Thoracic aorta (tissue), 2 donors: ENCODE results near the gene GSTT2B. TPM values are rescaled to one million over a fixed set of nuclear protein-coding genes. Genes with fewer than 3 reads are reported as not detected.

Experiments used
- ATAC-seq: fragments of 150-250 bp; one replicate; pipeline ENCODE4 v1.8.0; 2017; ENCODE audit warnings: low read depth; ENCODE audit not compliant: insufficient number of reproducible peaks, low FRiP score
- DNase-seq: peaks from one replicate; pipeline ENCODE4 v3.0.0-alpha.2; 2020; ENCODE audit warnings: low spot score
- H3K27ac ChIP-seq, 2 donors: fragments of 200-600 bp; sonication (generic); 1 replicate in 1 of 2; 2 replicates in 1 of 2; pipeline ENCODE4 v1.5.1; 2016; ENCODE audit warnings: mild to moderate bottlenecking in 2 of 2, moderate library complexity in 2 of 2
- H3K27me3 ChIP-seq: fragments of 200-600 bp; sonication (generic); replicated peaks from 2 replicates; pipeline ENCODE4 v1.6.0; 2016; ENCODE audit warnings: mild to moderate bottlenecking; ENCODE audit not compliant: insufficient read depth
- H3K36me3 ChIP-seq: fragments of 200-600 bp; sonication (generic); one replicate; pipeline ENCODE4 v1.5.1; 2016
- H3K4me1 ChIP-seq, 2 donors: fragments of 200-600 bp; sonication (generic); 1 replicate in 1 of 2; 2 replicates in 1 of 2; pipeline versions ENCODE4 v1.5.1 to v1.6.0; 2016; ENCODE audit warnings: low read depth in 2 of 2, mild to moderate bottlenecking in 1 of 2; ENCODE audit not compliant: control insufficient read depth in 1 of 2
- H3K4me3 ChIP-seq: fragments of 200-600 bp; sonication (generic); 2 replicates; pipeline ENCODE4 v1.5.1; 2016; ENCODE audit warnings: mild to moderate bottlenecking
- H3K9me3 ChIP-seq: fragments of 200-600 bp; sonication (generic); 2 replicates; pipeline ENCODE4 v1.5.1; 2016
- total RNA-seq, 2 donors: library from RNA; depleted of rRNA; stranded (reverse); fragments of >200 nt; gene quantifications; one replicate each; pipeline versions ENCODE4 v1.1.0 to v1.2.3, GENCODE V29; 2016
- TF ChIP-seq, protein P1 (sequence below): fragments of 200-600 bp; sonication (generic); IDR thresholded peaks from one replicate; pipeline ENCODE4 v1.5.1; 2019; ENCODE audit warnings: antibody characterized with exemption

GSTT2B gene
- total RNA-seq, 2 donors from 2014 or later: 3.6 TPM; not detected in 1

DNA sequence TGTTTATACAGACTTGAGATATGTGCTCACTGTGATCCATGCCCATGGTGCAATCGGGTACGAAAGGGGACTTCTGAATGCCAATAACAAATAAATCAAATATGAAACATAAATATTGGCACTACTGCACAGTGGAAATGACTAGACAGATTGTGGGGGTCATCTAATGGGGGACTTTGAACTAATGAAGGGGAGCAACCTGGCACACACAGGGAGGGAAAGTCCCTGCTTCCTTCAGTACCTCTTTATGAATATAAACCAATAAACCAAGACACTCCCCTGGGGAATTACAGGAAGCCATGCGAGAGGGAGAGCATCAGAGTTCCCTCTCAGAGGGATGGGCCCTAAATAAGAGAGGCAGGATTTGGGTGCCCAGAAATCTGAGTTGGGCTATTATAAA is 45.7 kb downstream of the GSTT2B start:
- Histone ChIP-seq H3K4me1 (peaks cover 7 to 14% of the 10 kb centered on the region in 2 donors), H3K4me3 (no peak overlapping the region), H3K27me3 (no peaks in the 10 kb centered on the region), H3K36me3 (no peaks in the 10 kb centered on the region), H3K9me3 (no peaks in the 10 kb centered on the region), H3K27ac (peak overlapping the region in 1 of 2 donors; percentile 67)
- no peak for DNase-seq
- TF ChIP-seq, protein P1, sequence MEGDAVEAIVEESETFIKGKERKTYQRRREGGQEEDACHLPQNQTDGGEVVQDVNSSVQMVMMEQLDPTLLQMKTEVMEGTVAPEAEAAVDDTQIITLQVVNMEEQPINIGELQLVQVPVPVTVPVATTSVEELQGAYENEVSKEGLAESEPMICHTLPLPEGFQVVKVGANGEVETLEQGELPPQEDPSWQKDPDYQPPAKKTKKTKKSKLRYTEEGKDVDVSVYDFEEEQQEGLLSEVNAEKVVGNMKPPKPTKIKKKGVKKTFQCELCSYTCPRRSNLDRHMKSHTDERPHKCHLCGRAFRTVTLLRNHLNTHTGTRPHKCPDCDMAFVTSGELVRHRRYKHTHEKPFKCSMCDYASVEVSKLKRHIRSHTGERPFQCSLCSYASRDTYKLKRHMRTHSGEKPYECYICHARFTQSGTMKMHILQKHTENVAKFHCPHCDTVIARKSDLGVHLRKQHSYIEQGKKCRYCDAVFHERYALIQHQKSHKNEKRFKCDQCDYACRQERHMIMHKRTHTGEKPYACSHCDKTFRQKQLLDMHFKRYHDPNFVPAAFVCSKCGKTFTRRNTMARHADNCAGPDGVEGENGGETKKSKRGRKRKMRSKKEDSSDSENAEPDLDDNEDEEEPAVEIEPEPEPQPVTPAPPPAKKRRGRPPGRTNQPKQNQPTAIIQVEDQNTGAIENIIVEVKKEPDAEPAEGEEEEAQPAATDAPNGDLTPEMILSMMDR: no peak
- no peak for ATAC-seq

DNA sequence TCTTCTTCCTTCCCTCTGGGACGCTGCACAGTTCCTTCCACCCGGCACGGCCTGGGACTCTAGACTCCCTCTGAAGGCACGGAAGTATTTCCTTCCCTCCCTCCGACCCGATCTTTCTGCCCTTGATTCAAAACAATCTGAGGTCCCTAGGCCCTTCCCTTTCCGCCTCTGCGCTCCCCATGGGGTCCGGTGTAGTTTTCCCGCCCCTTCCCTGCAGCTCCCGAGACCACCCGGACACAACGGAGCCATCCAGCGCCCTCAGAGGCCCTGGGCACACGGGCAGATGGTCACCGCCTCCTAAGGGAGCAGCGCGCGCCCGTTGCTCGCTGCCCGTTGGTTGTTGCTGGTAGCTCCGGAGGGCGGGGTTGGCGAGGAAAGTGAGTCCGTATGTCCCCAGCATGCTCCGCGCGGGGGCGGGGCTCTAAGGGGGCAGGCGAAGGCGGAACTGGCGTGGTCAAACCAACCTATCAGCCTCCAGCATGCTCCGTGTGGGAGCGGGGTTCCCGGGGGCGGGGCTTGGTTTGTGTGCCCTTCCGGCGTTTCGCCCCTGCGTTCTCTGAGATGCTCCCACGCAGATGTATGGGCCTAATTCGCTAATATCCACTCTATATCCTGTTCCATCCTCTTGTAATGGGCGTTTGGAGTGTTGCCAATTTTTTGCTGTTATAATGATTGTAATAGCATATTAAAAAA is 47.2 kb downstream of the GSTT2B start:
- DNase-seq (peak; percentile 100), ATAC-seq (peak; percentile 79)
- H3K4me3 ChIP-seq: peak overlapping the region; percentile 80
- peaks cover 3 to 6% of the 10 kb centered on the region in 2 donors for H3K4me1 ChIP-seq
- H3K27me3 ChIP-seq: no peaks in the 10 kb centered on the region
- H3K36me3 ChIP-seq: no peaks in the 10 kb centered on the region
- H3K9me3 ChIP-seq: no peaks in the 10 kb centered on the region
- TF ChIP-seq, protein P1: no peak
- H3K27ac ChIP-seq: peak overlapping the region; percentile 76 to 81

DNA sequence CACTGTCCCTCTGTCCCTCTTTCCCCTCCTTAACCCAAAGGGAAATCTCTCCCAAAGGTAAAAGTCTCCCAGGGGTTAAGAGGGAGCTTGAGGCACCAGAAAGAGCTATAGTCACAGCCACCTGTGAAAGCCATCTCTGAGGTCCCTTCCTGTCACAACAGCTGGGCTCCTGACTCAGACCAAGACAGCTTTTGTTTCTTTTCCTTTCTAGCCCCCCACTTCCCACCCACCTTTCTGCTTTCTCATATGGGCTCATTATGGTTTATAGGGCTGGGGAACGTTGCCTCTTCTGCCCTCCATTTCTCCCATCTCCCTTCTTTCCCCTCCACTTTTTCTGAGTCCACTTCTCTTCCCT is 47.7 kb downstream of the GSTT2B start:
- TF ChIP-seq, protein P1: no peak
- ATAC-seq (no peak), DNase-seq (no peak)

DNA sequence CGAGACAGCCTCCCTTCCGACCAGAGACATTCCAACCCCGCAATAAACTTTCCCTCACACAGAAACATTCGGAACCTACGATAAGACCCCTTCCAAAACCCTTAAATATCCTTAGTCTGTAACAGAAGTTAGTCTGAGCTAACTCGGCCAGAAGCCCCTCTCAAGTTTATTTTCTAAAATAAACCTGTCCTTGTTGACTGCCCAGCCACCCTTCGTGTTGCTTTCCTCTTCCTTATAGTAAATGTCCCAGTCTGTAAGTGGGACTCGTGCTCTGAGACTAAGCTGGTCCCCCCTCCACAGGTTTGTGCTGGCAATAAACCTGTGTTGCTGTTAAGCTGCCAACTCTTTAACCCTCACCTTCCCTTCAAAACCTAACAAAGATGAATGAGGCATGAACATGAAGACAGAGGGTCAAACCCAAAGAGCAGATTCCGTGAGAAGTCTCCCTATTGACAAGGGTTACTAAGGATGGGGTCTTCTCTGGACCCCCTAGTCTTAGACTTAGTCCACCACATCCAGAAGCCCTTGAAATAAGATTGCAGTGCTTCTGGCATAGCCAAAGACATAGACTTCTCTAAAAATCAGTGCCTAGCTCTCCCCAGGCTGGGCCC is 48.6 kb downstream of the GSTT2B start:
- no peak overlapping the region for H3K27ac ChIP-seq
- H3K9me3 ChIP-seq: no peaks in the 10 kb centered on the region
- H3K27me3 ChIP-seq: no peaks in the 10 kb centered on the region
- H3K4me3 ChIP-seq: no peak overlapping the region
- DNase-seq (no peak), ATAC-seq (no peak)
- TF ChIP-seq, protein P1: no peak
- H3K36me3 ChIP-seq: no peaks in the 10 kb centered on the region
- peaks cover 3 to 6% of the 10 kb centered on the region in 2 donors for H3K4me1 ChIP-seq

More for the DNA sequence above, 47.7 kb downstream of the GSTT2B start:
- H3K4me3 ChIP-seq: peak overlapping the region; percentile 80
- H3K9me3 ChIP-seq: no peaks in the 10 kb centered on the region
- H3K27me3 ChIP-seq: no peaks in the 10 kb centered on the region
- no peaks in the 10 kb centered on the region for H3K36me3 ChIP-seq
- peak overlapping the region; percentile 76 to 81 for H3K27ac ChIP-seq
- H3K4me1 ChIP-seq: peaks cover 3 to 6% of the 10 kb centered on the region in 2 donors

DNA sequence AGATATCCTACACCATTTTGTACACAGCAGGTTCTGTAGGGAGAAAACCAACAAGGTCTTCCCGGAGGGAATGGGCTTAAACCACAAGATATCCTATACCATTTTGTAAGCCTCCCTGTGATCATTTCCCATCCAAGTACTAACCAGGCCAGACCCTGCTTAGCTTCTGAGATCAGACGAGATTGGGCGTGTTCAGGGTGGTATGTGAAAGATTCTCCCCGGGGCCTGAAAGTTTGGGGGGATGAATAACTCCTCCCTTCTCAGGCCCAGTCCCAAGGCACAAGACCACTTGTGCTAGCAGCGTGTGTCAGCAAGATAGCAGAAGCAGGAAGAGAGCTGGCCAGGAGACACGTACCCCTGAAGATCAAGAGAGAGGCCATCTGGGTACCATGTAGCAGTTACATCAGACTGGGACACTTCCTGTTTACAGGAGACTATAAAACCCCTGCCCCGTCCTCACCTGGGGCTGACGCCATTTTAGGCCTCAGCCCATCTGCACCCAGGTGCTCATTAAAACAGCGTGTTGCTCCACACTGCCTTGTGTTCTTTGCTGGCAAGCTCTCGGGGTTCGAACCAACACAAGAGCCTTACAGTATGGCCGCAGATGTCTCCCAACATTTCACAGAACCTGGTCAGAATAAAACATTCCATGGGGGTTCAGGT is 49.5 kb downstream of the GSTT2B start:
- H3K9me3 ChIP-seq: no peaks in the 10 kb centered on the region
- H3K4me3 ChIP-seq: no peak overlapping the region
- TF ChIP-seq, protein P1: no peak
- H3K27me3 ChIP-seq: no peaks in the 10 kb centered on the region
- DNase-seq: no peak
- H3K4me1 ChIP-seq: peaks cover 3 to 6% of the 10 kb centered on the region in 2 donors
- H3K27ac ChIP-seq: no peak overlapping the region
- H3K36me3 ChIP-seq: no peaks in the 10 kb centered on the region
- no peak for ATAC-seq
